Measurements from ENCODE around the gene PRR35. TPM values are rescaled to one million over a fixed set of nuclear protein-coding genes. Genes with fewer than 3 reads are reported as not detected.

The PRR35 gene
- total RNA-seq, 1 donor from 2014 or later, result not detected

GRCh38 chr16:528111-529011 is 31.8 kb upstream of the PRR35 start:
- Mint-ChIP-seq H3K36me3 (ENCODE audit: low read depth, unreplicated experiment) (no peaks in the 10 kb centered on the region), H3K4me3 (ENCODE audit: unreplicated experiment) (peak overlapping the region; percentile 89), H3K9me3 (ENCODE audit: unreplicated experiment) (no peaks in the 10 kb centered on the region), H3K27me3 (ENCODE audit: unreplicated experiment) (peaks cover 20% of the 10 kb centered on the region), H3K27ac (ENCODE audit: unreplicated experiment) (peak overlapping the region; percentile 64), H3K4me1 (ENCODE audit: unreplicated experiment) (peaks cover 13% of the 10 kb centered on the region)
- no peak for DNase-seq (ENCODE audit: low spot score)
- TF ChIP-seq CTCF (IDR thresholded peaks at IDR 0.05; ENCODE audit: unreplicated experiment), result no peak

GRCh38 chr16:529012-529575 is 31.1 kb upstream of the PRR35 start:
- Mint-ChIP-seq H3K36me3 (ENCODE audit: low read depth, unreplicated experiment) (no peaks in the 10 kb centered on the region), H3K9me3 (ENCODE audit: unreplicated experiment) (no peaks in the 10 kb centered on the region), H3K4me3 (ENCODE audit: unreplicated experiment) (peak overlapping the region; percentile 89), H3K27ac (ENCODE audit: unreplicated experiment) (peak overlapping the region; percentile 64), H3K27me3 (ENCODE audit: unreplicated experiment) (peaks cover 20% of the 10 kb centered on the region), H3K4me1 (ENCODE audit: unreplicated experiment) (peaks cover 13% of the 10 kb centered on the region)
- TF ChIP-seq CTCF (IDR thresholded peaks at IDR 0.05; ENCODE audit: unreplicated experiment), result no peak
- DNase-seq (ENCODE audit: low spot score), result no peak

- Mint-ChIP-seq H3K27ac (ENCODE audit: unreplicated experiment) (no peak overlapping the region), H3K9me3 (ENCODE audit: unreplicated experiment) (no peaks in the 10 kb centered on the region), H3K36me3 (ENCODE audit: low read depth, unreplicated experiment) (no peaks in the 10 kb centered on the region), H3K4me1 (ENCODE audit: unreplicated experiment) (peaks cover 13% of the 10 kb centered on the region), H3K4me3 (ENCODE audit: unreplicated experiment) (no peak overlapping the region), H3K27me3 (ENCODE audit: unreplicated experiment) (peaks cover 20% of the 10 kb centered on the region)
- no peak for TF ChIP-seq CTCF (IDR thresholded peaks at IDR 0.05; ENCODE audit: unreplicated experiment)
- DNase-seq (ENCODE audit: low spot score), result no peak
Observed at GRCh38 chr16:530111-530817, 29.9 kb upstream of the PRR35 start.

- H3K27me3 Mint-ChIP-seq (ENCODE audit: unreplicated experiment), result peaks cover 12% of the 10 kb centered on the region
- peaks cover 6% of the 10 kb centered on the region for H3K4me1 Mint-ChIP-seq (ENCODE audit: unreplicated experiment)
- DNase-seq (ENCODE audit: low spot score), result no peak
- H3K4me3 Mint-ChIP-seq (ENCODE audit: unreplicated experiment), result no peak overlapping the region
- H3K27ac Mint-ChIP-seq (ENCODE audit: unreplicated experiment), result no peak overlapping the region
- TF ChIP-seq CTCF (IDR thresholded peaks at IDR 0.05; ENCODE audit: unreplicated experiment), result no peak
- H3K9me3 Mint-ChIP-seq (ENCODE audit: unreplicated experiment), result no peaks in the 10 kb centered on the region
- H3K36me3 Mint-ChIP-seq (ENCODE audit: low read depth, unreplicated experiment), result no peaks in the 10 kb centered on the region
Observed at GRCh38 chr16:531494-532125, 28.6 kb upstream of the PRR35 start.
